Left lung (tissue), 10 donors: ENCODE data around the gene ZMYM2. TPM values are rescaled to one million over a fixed set of nuclear protein-coding genes. Genes with fewer than 3 reads are reported as not detected.

Source experiments
- ATAC-seq: fragments of 200-7000 bp; cut with Tn5 transposase; one replicate; pipeline ENCODE4 v1.9.1; 2020; ENCODE audit warnings: moderate library complexity
- DNase-seq, 4 donors: peaks; one replicate each; pipeline ENCODE4 v3.0.0-alpha.2; 2013 to 2020
- H3K27ac ChIP-seq, 2 donors: fragments of 200-600 bp; sonication (generic) in 1 of 2; one replicate each; pipeline versions ENCODE4 v1.5.0 to v1.8.0; 2020 to 2021
- H3K27me3 ChIP-seq, 2 donors: fragments of 200-600 bp; sonication (generic) in 1 of 2; one replicate each; pipeline versions ENCODE4 v1.5.0 to v1.8.0; 2020 to 2021
- H3K36me3 ChIP-seq, 2 donors: fragments of 200-600 bp; sonication (generic) in 1 of 2; one replicate each; pipeline versions ENCODE4 v1.5.0 to v1.8.0; 2020 to 2021
- H3K4me1 ChIP-seq, 2 donors: fragments of 200-600 bp; one replicate each; pipeline ENCODE4 v1.8.0; 2021
- H3K4me3 ChIP-seq, 2 donors: fragments of 200-600 bp; sonication (generic) in 1 of 2; one replicate each; pipeline versions ENCODE4 v1.5.0 to v1.8.0; 2020 to 2021; ENCODE audit warnings: mild to moderate bottlenecking in 1 of 2
- H3K9me3 ChIP-seq, 2 donors: fragments of 200-600 bp; sonication (generic) in 1 of 2; one replicate each; pipeline versions ENCODE4 v1.5.0 to v1.8.0; 2020 to 2021
- CTCF ChIP-seq, 2 donors: fragments of 200-600 bp; sonication (generic) in 1 of 2; IDR thresholded peaks; one replicate each; pipeline versions ENCODE4 v1.5.0 to v1.8.0; 2021; ENCODE audit warnings: antibody characterized with exemption in 2 of 2
- intact Hi-C, 2 donors: fragments of 100-400 bp; cut with DNase I; formaldehyde crosslinking; loops; one replicate each; pipeline versions ENCODE4 v1.11.2 to v1.14.2; 2022
- polyA plus RNA-seq, 6 donors: library from polyadenylated mRNA; unstranded; fragments of 120-200 nt; gene quantifications; one replicate each; pipeline ENCODE4 v1.2.1, GENCODE V29; 2013; ENCODE audit not compliant: insufficient read length in 6 of 6
- total RNA-seq, 2 donors: library from RNA; stranded (reverse); fragmentation: NEBNext Ultra II Directional; extraction: Animal tissue kit (Norgen Biotek cat#: 25700); gene quantifications; one replicate each; pipeline ENCODE4 v1.2.1, GENCODE V29; 2021
- donor health status: DM: no; HTN: yes; CAD: no.
- donor health status: DM: no; HTN: no; CAD: no.

ZMYM2 gene
- total and polyA plus RNA-seq, 8 donors, result 64.8 to 153 (median 122) TPM

- no peak for ATAC-seq
- intact Hi-C loops, result no loop called here
- Histone ChIP-seq H3K27ac (no peak overlapping the region), H3K4me3 (no peak overlapping the region), H3K27me3 (no peaks in the 10 kb centered on the region), H3K9me3 (no peaks in the 10 kb centered on the region), H3K36me3 (peaks cover 0 to 96% of the 10 kb centered on the region in 2 donors), H3K4me1 (no peaks in the 10 kb centered on the region)
- no peak for TF ChIP-seq CTCF (IDR thresholded peaks at IDR 0.05)
- no peak for DNase-seq
Measured at GRCh38 chr13:20065516-20065915, 107.0 kb downstream of the ZMYM2 start.

GRCh38 chr13:20069956-20070355, 111.4 kb downstream of the ZMYM2 start:
- TF ChIP-seq CTCF (IDR thresholded peaks at IDR 0.05), result no peak
- Histone ChIP-seq H3K27me3 (no peaks in the 10 kb centered on the region), H3K4me3 (no peak overlapping the region), H3K4me1 (no peaks in the 10 kb centered on the region), H3K27ac (no peak overlapping the region), H3K9me3 (no peaks in the 10 kb centered on the region), H3K36me3 (peaks cover 4 to 86% of the 10 kb centered on the region in 2 donors)
- intact Hi-C loops, result no loop called here
- DNase-seq (no peak), ATAC-seq (no peak)

GRCh38 chr13:20073775-20074174, 115.2 kb downstream of the ZMYM2 start:
- Histone ChIP-seq H3K36me3 (peaks cover 4 to 61% of the 10 kb centered on the region in 2 donors), H3K4me1 (no peaks in the 10 kb centered on the region), H3K27me3 (no peaks in the 10 kb centered on the region), H3K27ac (no peak overlapping the region), H3K4me3 (no peak overlapping the region), H3K9me3 (no peaks in the 10 kb centered on the region)
- DNase-seq (no peak), ATAC-seq (peak; percentile 59)
- intact Hi-C loops, result no loop called here
- TF ChIP-seq CTCF (IDR thresholded peaks at IDR 0.05), result no peak

GRCh38 chr13:20074966-20075365, 116.4 kb downstream of the ZMYM2 start:
- DNase-seq (no peak), ATAC-seq (no peak)
- Histone ChIP-seq H3K4me3 (no peak overlapping the region), H3K27me3 (no peaks in the 10 kb centered on the region), H3K36me3 (peaks cover 4 to 54% of the 10 kb centered on the region in 2 donors), H3K27ac (no peak overlapping the region), H3K4me1 (no peaks in the 10 kb centered on the region), H3K9me3 (no peaks in the 10 kb centered on the region)
- intact Hi-C loops, result no loop called here
- TF ChIP-seq CTCF (IDR thresholded peaks at IDR 0.05), result no peak

- intact Hi-C loops, result no loop called here
- H3K4me3 ChIP-seq, result no peak overlapping the region
- H3K4me1 ChIP-seq, result no peaks in the 10 kb centered on the region
- H3K27ac ChIP-seq, result peak overlapping the region in 1 of 2 donors; percentile 23
- no peaks in the 10 kb centered on the region for H3K9me3 ChIP-seq
- ATAC-seq, result no peak
- no peaks in the 10 kb centered on the region for H3K27me3 ChIP-seq
- peaks cover 0 to 37% of the 10 kb centered on the region in 2 donors for H3K36me3 ChIP-seq
- TF ChIP-seq CTCF (IDR thresholded peaks at IDR 0.05), result no peak
- DNase-seq, result no peak
Measured at GRCh38 chr13:20077086-20077485, 118.6 kb downstream of the ZMYM2 start.
